ENCODE results near the gene TRAPPC2L.

TRAPPC2L gene

GRCh38 chr16:88911946-88912310 lies 55.0 kb downstream of the TRAPPC2L start:
- no peak for DNase-seq
